ENCODE measurements around the gene PRPH2.

DNA sequence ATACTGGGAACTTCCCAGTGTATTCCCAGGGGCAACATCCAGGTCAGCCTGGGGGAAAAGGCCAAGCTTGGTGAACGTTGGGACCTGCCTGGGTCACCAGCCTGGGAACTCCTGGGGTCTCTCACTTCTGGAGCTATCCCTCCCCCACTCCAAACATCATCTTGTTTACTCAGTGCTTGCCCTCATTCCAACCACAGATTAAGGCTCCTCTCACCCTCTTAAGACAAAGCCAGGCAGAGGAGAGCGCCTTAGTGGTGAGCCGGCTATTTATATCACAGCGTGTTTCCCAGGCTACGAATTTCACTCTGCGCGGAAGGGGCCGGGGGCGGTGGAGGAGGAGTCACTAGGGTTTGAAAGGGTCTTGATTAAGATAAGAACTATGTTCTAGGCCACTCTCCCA, 12.1 kb downstream of the PRPH2 start:
- TF ChIP-seq, protein P1, sequence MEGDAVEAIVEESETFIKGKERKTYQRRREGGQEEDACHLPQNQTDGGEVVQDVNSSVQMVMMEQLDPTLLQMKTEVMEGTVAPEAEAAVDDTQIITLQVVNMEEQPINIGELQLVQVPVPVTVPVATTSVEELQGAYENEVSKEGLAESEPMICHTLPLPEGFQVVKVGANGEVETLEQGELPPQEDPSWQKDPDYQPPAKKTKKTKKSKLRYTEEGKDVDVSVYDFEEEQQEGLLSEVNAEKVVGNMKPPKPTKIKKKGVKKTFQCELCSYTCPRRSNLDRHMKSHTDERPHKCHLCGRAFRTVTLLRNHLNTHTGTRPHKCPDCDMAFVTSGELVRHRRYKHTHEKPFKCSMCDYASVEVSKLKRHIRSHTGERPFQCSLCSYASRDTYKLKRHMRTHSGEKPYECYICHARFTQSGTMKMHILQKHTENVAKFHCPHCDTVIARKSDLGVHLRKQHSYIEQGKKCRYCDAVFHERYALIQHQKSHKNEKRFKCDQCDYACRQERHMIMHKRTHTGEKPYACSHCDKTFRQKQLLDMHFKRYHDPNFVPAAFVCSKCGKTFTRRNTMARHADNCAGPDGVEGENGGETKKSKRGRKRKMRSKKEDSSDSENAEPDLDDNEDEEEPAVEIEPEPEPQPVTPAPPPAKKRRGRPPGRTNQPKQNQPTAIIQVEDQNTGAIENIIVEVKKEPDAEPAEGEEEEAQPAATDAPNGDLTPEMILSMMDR (conservative IDR thresholded peaks at IDR 0.05) = no peak
- TF ChIP-seq ZFX (IDR thresholded peaks at IDR 0.05) = no peak
